ENCODE measurements around the gene NSDHL.

DNA sequence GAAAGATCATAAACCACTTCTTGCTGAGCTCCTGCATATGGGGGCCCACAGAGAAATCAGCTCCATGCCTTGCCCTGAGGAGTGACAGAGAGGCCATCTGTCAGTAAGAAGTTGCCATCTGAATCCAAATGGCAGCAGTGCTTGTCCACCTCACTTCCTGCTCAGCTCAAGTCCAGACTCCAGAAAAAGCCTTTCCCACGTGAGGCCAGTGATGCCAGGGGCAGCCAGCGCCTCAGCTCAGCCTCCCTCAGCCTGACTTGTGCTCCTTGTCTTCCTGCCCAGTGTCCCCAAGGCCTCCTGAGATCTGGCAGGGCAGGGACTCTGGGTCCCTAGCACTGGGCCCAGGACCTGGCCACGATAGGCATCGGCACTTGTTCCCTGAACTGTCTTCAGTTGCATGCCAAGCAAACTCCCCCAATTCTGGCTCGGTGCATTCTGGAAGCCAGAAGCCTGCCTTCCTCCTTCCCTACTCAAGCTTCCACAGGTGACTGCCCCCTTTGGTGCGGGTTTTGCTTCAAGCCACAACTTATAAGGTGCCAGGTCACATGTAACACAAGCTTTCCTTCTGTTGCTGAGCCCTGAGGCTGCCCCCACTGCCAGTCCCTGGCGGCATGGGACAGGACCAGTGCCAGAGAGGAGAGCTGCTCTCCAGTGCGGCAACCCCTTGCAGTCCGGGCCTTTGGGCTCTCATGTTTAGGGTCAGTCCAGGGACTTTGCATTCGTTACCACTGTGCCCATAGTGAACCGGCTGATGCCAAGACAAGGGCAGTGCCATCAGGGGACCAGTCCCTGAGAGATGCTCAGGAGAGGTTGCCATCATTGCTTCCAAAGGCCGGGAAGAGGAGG, 69.2 kb downstream of the NSDHL start:
- TF ChIP-seq, protein P1, sequence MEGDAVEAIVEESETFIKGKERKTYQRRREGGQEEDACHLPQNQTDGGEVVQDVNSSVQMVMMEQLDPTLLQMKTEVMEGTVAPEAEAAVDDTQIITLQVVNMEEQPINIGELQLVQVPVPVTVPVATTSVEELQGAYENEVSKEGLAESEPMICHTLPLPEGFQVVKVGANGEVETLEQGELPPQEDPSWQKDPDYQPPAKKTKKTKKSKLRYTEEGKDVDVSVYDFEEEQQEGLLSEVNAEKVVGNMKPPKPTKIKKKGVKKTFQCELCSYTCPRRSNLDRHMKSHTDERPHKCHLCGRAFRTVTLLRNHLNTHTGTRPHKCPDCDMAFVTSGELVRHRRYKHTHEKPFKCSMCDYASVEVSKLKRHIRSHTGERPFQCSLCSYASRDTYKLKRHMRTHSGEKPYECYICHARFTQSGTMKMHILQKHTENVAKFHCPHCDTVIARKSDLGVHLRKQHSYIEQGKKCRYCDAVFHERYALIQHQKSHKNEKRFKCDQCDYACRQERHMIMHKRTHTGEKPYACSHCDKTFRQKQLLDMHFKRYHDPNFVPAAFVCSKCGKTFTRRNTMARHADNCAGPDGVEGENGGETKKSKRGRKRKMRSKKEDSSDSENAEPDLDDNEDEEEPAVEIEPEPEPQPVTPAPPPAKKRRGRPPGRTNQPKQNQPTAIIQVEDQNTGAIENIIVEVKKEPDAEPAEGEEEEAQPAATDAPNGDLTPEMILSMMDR (conservative IDR thresholded peaks at IDR 0.05; ENCODE audit: low read depth, low read length) = no peak
- TF ChIP-seq POLR2A (IDR thresholded peaks at IDR 0.05; ENCODE audit: low read depth, low read length) = no peak
- TF ChIP-seq CEBPB (IDR thresholded peaks at IDR 0.05; ENCODE audit: low read depth, low read length) = no peak
- no peak for TF ChIP-seq FOS (IDR thresholded peaks at IDR 0.05; ENCODE audit: low read depth, low read length)
- TF ChIP-seq SMC3 (IDR thresholded peaks at IDR 0.05; ENCODE audit: low read depth, low read length) = no peak
- no peak for TF ChIP-seq RCOR1 (IDR thresholded peaks at IDR 0.05; ENCODE audit: insufficient replicate concordance, low read length)
- no peak for TF ChIP-seq MXI1 (IDR thresholded peaks at IDR 0.05; ENCODE audit: borderline replicate concordance, low read depth, low read length)
- TF ChIP-seq, protein P2, sequence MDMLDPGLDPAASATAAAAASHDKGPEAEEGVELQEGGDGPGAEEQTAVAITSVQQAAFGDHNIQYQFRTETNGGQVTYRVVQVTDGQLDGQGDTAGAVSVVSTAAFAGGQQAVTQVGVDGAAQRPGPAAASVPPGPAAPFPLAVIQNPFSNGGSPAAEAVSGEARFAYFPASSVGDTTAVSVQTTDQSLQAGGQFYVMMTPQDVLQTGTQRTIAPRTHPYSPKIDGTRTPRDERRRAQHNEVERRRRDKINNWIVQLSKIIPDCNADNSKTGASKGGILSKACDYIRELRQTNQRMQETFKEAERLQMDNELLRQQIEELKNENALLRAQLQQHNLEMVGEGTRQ (IDR thresholded peaks at IDR 0.05; ENCODE audit: low read depth, low read length) = no peak
- TF ChIP-seq MAZ (IDR thresholded peaks at IDR 0.05; ENCODE audit: borderline replicate concordance, low read depth, low read length) = no peak
- no peak for TF ChIP-seq MAFK (IDR thresholded peaks at IDR 0.05; ENCODE audit: low read depth, low read length)
- TF ChIP-seq BHLHE40 (IDR thresholded peaks at IDR 0.05; ENCODE audit: low read depth, low read length) = no peak
- TF ChIP-seq RFX5 (IDR thresholded peaks at IDR 0.05; ENCODE audit: low read depth, low read length) = no peak
- TF ChIP-seq, protein P3, sequence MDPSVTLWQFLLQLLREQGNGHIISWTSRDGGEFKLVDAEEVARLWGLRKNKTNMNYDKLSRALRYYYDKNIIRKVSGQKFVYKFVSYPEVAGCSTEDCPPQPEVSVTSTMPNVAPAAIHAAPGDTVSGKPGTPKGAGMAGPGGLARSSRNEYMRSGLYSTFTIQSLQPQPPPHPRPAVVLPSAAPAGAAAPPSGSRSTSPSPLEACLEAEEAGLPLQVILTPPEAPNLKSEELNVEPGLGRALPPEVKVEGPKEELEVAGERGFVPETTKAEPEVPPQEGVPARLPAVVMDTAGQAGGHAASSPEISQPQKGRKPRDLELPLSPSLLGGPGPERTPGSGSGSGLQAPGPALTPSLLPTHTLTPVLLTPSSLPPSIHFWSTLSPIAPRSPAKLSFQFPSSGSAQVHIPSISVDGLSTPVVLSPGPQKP (IDR thresholded peaks at IDR 0.05; ENCODE audit: borderline replicate concordance, low read depth, low read length) = no peak
